Subcutaneous abdominal adipose tissue (tissue), 5 donors: ENCODE results near the gene ARL13B.
"Not testable (repeated sequence)": the region's sequence is repeated elsewhere in the genome, so short reads cannot be mapped to it uniquely, and the experiment has no call there.

ENCODE experiments used
- H3K27ac ChIP-seq: one replicate; pipeline ENCODE4 v1.7.0; 2013; ENCODE audit warnings: low read depth, mild to moderate bottlenecking, inconsistent platforms, low read length, moderate library complexity
- H3K27me3 ChIP-seq, 5 donors: one replicate each; pipeline ENCODE4 v1.7.0; 2013; ENCODE audit warnings: low read length in 5 of 5, inconsistent platforms in 1 of 5; ENCODE audit not compliant: control insufficient read depth in 5 of 5, insufficient read depth in 4 of 5
- H3K36me3 ChIP-seq, 5 donors: one replicate each; pipeline ENCODE4 v1.7.0; 2013; ENCODE audit warnings: low read length in 5 of 5; ENCODE audit not compliant: control insufficient read depth in 5 of 5, insufficient read depth in 5 of 5
- H3K4me1 ChIP-seq, 5 donors: one replicate each; pipeline ENCODE4 v1.7.0; 2013; ENCODE audit warnings: low read length in 5 of 5, mild to moderate bottlenecking in 3 of 5, moderate library complexity in 1 of 5; ENCODE audit not compliant: control insufficient read depth in 5 of 5, insufficient read depth in 5 of 5
- H3K4me3 ChIP-seq, 5 donors: one replicate each; pipeline ENCODE4 v1.7.0; 2013; ENCODE audit warnings: low read length in 5 of 5, low read depth in 1 of 5
- H3K9ac ChIP-seq, 5 donors: one replicate each; pipeline ENCODE4 v1.7.0; 2013; ENCODE audit warnings: low read length in 5 of 5, mild to moderate bottlenecking in 4 of 5, moderate library complexity in 3 of 5
- H3K9me3 ChIP-seq, 5 donors: one replicate each; pipeline ENCODE4 v1.7.0; 2013; ENCODE audit warnings: low read length in 5 of 5; ENCODE audit not compliant: control insufficient read depth in 5 of 5
- donor health status: healthy.
- donor health status: healthy.
- donor health status: healthy.
- donor health status: healthy.
- donor health status: healthy.

The ARL13B gene

GRCh38 chr3:93979850-93980676 lies at the start of gene ARL13B:
ARL13B (plus strand) TSS chr3:93980155; CDS start chr3:93980424, 269 bp downstream.
- no peaks in the 10 kb centered on the region for H3K9me3 ChIP-seq
- peaks cover 3 to 14% (median 9%) of the 10 kb centered on the region in 5 donors for H3K4me1 ChIP-seq
- H3K4me3 ChIP-seq, result peak within 1 kb of the TSS; percentile 72 to 93 (median 89)
- peak within 1 kb of the TSS; percentile 6 to 96 (median 80) for H3K9ac ChIP-seq
- no peaks in the 10 kb centered on the region for H3K36me3 ChIP-seq
- no peaks in the 10 kb centered on the region for H3K27me3 ChIP-seq
- H3K27ac ChIP-seq, result peak within 1 kb of the TSS; percentile 87

- Histone ChIP-seq H3K4me1 (no peaks in the 10 kb centered on the region), H3K27me3 (no peaks in the 10 kb centered on the region), H3K27ac (no peak overlapping the region), H3K9me3 (no peaks in the 10 kb centered on the region), H3K36me3 (no peaks in the 10 kb centered on the region), H3K4me3 (no peak overlapping the region), H3K9ac (no peak overlapping the region)
These were observed 48.2 kb upstream of the ARL13B start for GRCh38 chr3:93931597-93932229.

GRCh38 chr3:93934366-93935046 lies 45.4 kb upstream of the ARL13B start:
- Histone ChIP-seq H3K9me3 (no peaks in the 10 kb centered on the region), H3K27me3 (no peaks in the 10 kb centered on the region), H3K9ac (no peak overlapping the region), H3K4me1 (no peaks in the 10 kb centered on the region), H3K4me3 (no peak overlapping the region), H3K27ac (no peak overlapping the region), H3K36me3 (no peaks in the 10 kb centered on the region)

- Histone ChIP-seq H3K9ac (no peak overlapping the region), H3K4me1 (no peaks in the 10 kb centered on the region), H3K27me3 (no peaks in the 10 kb centered on the region), H3K27ac (no peak overlapping the region), H3K4me3 (no peak overlapping the region), H3K36me3 (no peaks in the 10 kb centered on the region), H3K9me3 (no peaks in the 10 kb centered on the region)
These were observed 43.4 kb upstream of the ARL13B start for GRCh38 chr3:93936549-93936948.

GRCh38 chr3:93937485-93937884 lies 42.5 kb upstream of the ARL13B start:
- not testable (repeated sequence) for H3K9ac ChIP-seq, H3K27me3 ChIP-seq, H3K27ac ChIP-seq, H3K4me1 ChIP-seq, H3K9me3 ChIP-seq, H3K36me3 ChIP-seq, H3K4me3 ChIP-seq

GRCh38 chr3:93949958-93950357 lies 30.0 kb upstream of the ARL13B start:
- not testable (repeated sequence) for H3K27ac ChIP-seq, H3K27me3 ChIP-seq, H3K9ac ChIP-seq, H3K4me1 ChIP-seq, H3K36me3 ChIP-seq, H3K4me3 ChIP-seq, H3K9me3 ChIP-seq

- Histone ChIP-seq H3K9me3 (no peaks in the 10 kb centered on the region), H3K9ac (no peak overlapping the region), H3K36me3 (no peaks in the 10 kb centered on the region), H3K4me3 (no peak overlapping the region), H3K27ac (no peak overlapping the region), H3K27me3 (no peaks in the 10 kb centered on the region), H3K4me1 (peaks cover 0 to 10% (median 0%) of the 10 kb centered on the region in 5 donors)
These were observed 18.9 kb upstream of the ARL13B start for GRCh38 chr3:93961026-93961425.

- H3K36me3 ChIP-seq, result no peaks in the 10 kb centered on the region
- no peak overlapping the region for H3K9ac ChIP-seq
- no peak overlapping the region for H3K27ac ChIP-seq
- no peaks in the 10 kb centered on the region for H3K27me3 ChIP-seq
- H3K9me3 ChIP-seq, result no peaks in the 10 kb centered on the region
- H3K4me1 ChIP-seq, result peaks cover 0 to 10% (median 0%) of the 10 kb centered on the region in 5 donors
- H3K4me3 ChIP-seq, result no peak overlapping the region
These were observed 18.5 kb upstream of the ARL13B start for GRCh38 chr3:93961489-93961888.

- Histone ChIP-seq H3K4me1 (peaks cover 0 to 10% (median 0%) of the 10 kb centered on the region in 5 donors), H3K36me3 (no peaks in the 10 kb centered on the region), H3K4me3 (no peak overlapping the region), H3K27me3 (no peaks in the 10 kb centered on the region), H3K9ac (no peak overlapping the region), H3K9me3 (no peaks in the 10 kb centered on the region), H3K27ac (no peak overlapping the region)
These were observed 17.2 kb upstream of the ARL13B start for GRCh38 chr3:93962798-93963197.

- not testable (repeated sequence) for H3K36me3 ChIP-seq, H3K27me3 ChIP-seq, H3K9me3 ChIP-seq, H3K4me3 ChIP-seq, H3K27ac ChIP-seq, H3K9ac ChIP-seq
- peaks cover 0 to 10% (median 0%) of the 10 kb centered on the region in 5 donors for H3K4me1 ChIP-seq
These were observed 14.8 kb upstream of the ARL13B start for GRCh38 chr3:93965106-93965505.
